HFF-Myc (cell line): ENCODE measurements around the gene ZNRF1.
"Not testable (repeated sequence)": the region's sequence is repeated elsewhere in the genome, so short reads cannot be mapped to it uniquely, and the experiment has no call there.

Experiments used
- DNase-seq: peaks from one replicate; pipeline ENCODE4 v3.0.0-alpha.2; 2011; ENCODE audit warnings: low read depth; ENCODE audit errors: extremely low read depth
- H3K4me3 ChIP-seq: replicated peaks from 2 replicates; pipeline ENCODE4 v1.5.1; 2011; ENCODE audit warnings: low read depth, mild to moderate bottlenecking, control low read depth, low read length
- CTCF ChIP-seq: IDR thresholded peaks from 2 replicates; pipeline ENCODE4 v1.5.1; 2012; ENCODE audit warnings: mild to moderate bottlenecking, low read depth, low read length, control low read depth; ENCODE audit errors: missing control alignments

The ZNRF1 gene

GRCh38 chr16:75121949-75122568 is 123.2 kb downstream of the ZNRF1 start:
- H3K4me3 ChIP-seq, result no peak overlapping the region
- no peak for TF ChIP-seq CTCF

GRCh38 chr16:75122609-75123008 is 123.8 kb downstream of the ZNRF1 start:
- H3K4me3 ChIP-seq, result no peak overlapping the region
- no peak for TF ChIP-seq CTCF
- no peak for DNase-seq

More at GRCh38 chr16:75121949-75122568, 123.2 kb downstream of the ZNRF1 start:
- DNase-seq, result no peak

- no peak for TF ChIP-seq CTCF
- H3K4me3 ChIP-seq, result no peak overlapping the region
- no peak for DNase-seq
Measured at GRCh38 chr16:75127713-75128415, 129.0 kb downstream of the ZNRF1 start.

GRCh38 chr16:75129421-75130149 is 130.8 kb downstream of the ZNRF1 start:
- H3K4me3 ChIP-seq, DNase-seq: not testable (repeated sequence)

- DNase-seq, result no peak
- H3K4me3 ChIP-seq, result no peak overlapping the region
- no peak for TF ChIP-seq CTCF
Measured at GRCh38 chr16:75130150-75130771, 131.4 kb downstream of the ZNRF1 start.

- TF ChIP-seq CTCF, result no peak
- DNase-seq, result no peak
- no peak overlapping the region for H3K4me3 ChIP-seq
Measured at GRCh38 chr16:75131081-75131480, 132.3 kb downstream of the ZNRF1 start.

GRCh38 chr16:75138233-75138632 is 139.4 kb downstream of the ZNRF1 start:
- no peak for DNase-seq
- H3K4me3 ChIP-seq, result no peak overlapping the region
- no peak for TF ChIP-seq CTCF
